H9 (cell line): ENCODE measurements around the gene GPAT3. TPM values are rescaled to one million over a fixed set of nuclear protein-coding genes. Genes with fewer than 3 reads are reported as not detected.

Experiments used
- DNase-seq: peaks from one replicate; pipeline ENCODE4 v3.0.0-alpha.2; 2017
- H2AFZ ChIP-seq: one replicate; pipeline ENCODE4 v1.6.1; 2013; ENCODE audit warnings: mild to moderate bottlenecking, low read length, control low read depth, moderate library complexity
- H2AK5ac ChIP-seq: 2 replicates; pipeline ENCODE4 v1.6.1; 2013; ENCODE audit warnings: low read length, control low read depth, mixed read lengths; ENCODE audit not compliant: insufficient read length
- H2BK120ac ChIP-seq: one replicate; pipeline ENCODE4 v1.6.1; 2013; ENCODE audit warnings: low read depth, mild to moderate bottlenecking, low read length, control low read depth, inconsistent platforms; ENCODE audit not compliant: poor library complexity, severe bottlenecking
- H2BK12ac ChIP-seq: 2 replicates; pipeline ENCODE4 v1.6.1; 2013; ENCODE audit warnings: low read length, control low read depth, mixed read lengths, low read depth; ENCODE audit not compliant: insufficient read length
- H2BK15ac ChIP-seq: 2 replicates; pipeline ENCODE4 v1.6.1; 2013; ENCODE audit warnings: low read depth, low read length, control low read depth
- H2BK20ac ChIP-seq: one replicate; pipeline ENCODE4 v1.6.1; 2013; ENCODE audit warnings: low read depth, mild to moderate bottlenecking, low read length, control low read depth, inconsistent platforms; ENCODE audit not compliant: poor library complexity, severe bottlenecking
- H2BK5ac ChIP-seq: 2 replicates; pipeline ENCODE4 v1.6.1; 2013; ENCODE audit warnings: low read length, control low read depth, mixed read lengths; ENCODE audit not compliant: insufficient read length
- H3K14ac ChIP-seq: 2 replicates; pipeline ENCODE4 v1.6.1; 2013; ENCODE audit warnings: low read length, control low read depth; ENCODE audit not compliant: insufficient read depth
- H3K18ac ChIP-seq: 2 replicates; pipeline ENCODE4 v1.6.1; 2013; ENCODE audit warnings: low read depth, mild to moderate bottlenecking, mixed read lengths, low read length, control low read depth; ENCODE audit not compliant: insufficient read length
- H3K23ac ChIP-seq: 2 replicates; pipeline ENCODE4 v1.6.1; 2013; ENCODE audit warnings: low read length, control low read depth, mixed read lengths, low read depth; ENCODE audit not compliant: insufficient read length
- H3K23me2 ChIP-seq: 2 replicates; pipeline ENCODE4 v1.6.1; 2013; ENCODE audit warnings: low read depth, mild to moderate bottlenecking, mixed read lengths, low read length, control low read depth; ENCODE audit not compliant: insufficient read length, poor library complexity, severe bottlenecking
- H3K27ac ChIP-seq: 2 replicates; pipeline ENCODE4 v1.5.1; 2013; ENCODE audit warnings: low read length, control low read depth, mixed read lengths, low read depth; ENCODE audit not compliant: insufficient read length
- H3K27me3 ChIP-seq: 2 replicates; pipeline ENCODE4 v1.6.1; 2013; ENCODE audit warnings: low read length, control low read depth, inconsistent platforms; ENCODE audit not compliant: insufficient read depth
- H3K4ac ChIP-seq: 2 replicates; pipeline ENCODE4 v1.6.1; 2013; ENCODE audit warnings: low read depth, mild to moderate bottlenecking, control low read depth, inconsistent platforms, low read length, moderate library complexity
- H3K4me1 ChIP-seq: 2 replicates; pipeline ENCODE4 v1.6.1; 2013; ENCODE audit warnings: low read length, control low read depth, inconsistent platforms; ENCODE audit not compliant: insufficient read depth
- H3K4me2 ChIP-seq: 2 replicates; pipeline ENCODE4 v1.6.1; 2013; ENCODE audit warnings: low read length, control low read depth, mixed read lengths; ENCODE audit not compliant: insufficient read length, insufficient read depth
- H3K56ac ChIP-seq: 2 replicates; pipeline ENCODE4 v1.6.1; 2013; ENCODE audit warnings: low read depth, mild to moderate bottlenecking, mixed read lengths, low read length, control low read depth; ENCODE audit not compliant: insufficient read length
- H3K79me1 ChIP-seq: 2 replicates; pipeline ENCODE4 v1.6.1; 2013; ENCODE audit warnings: low read depth, mild to moderate bottlenecking, moderate library complexity, low read length, control low read depth, inconsistent platforms; ENCODE audit not compliant: insufficient read depth, poor library complexity, severe bottlenecking
- H3K79me2 ChIP-seq: 2 replicates; pipeline ENCODE4 v1.6.1; 2013; ENCODE audit warnings: low read length, control low read depth, inconsistent platforms; ENCODE audit not compliant: insufficient read depth
- H3K9ac ChIP-seq: 2 replicates; pipeline ENCODE4 v1.6.1; 2013; ENCODE audit warnings: low read length, control low read depth, mixed read lengths; ENCODE audit not compliant: insufficient read length; ENCODE audit errors: extremely low read depth
- H3K9me3 ChIP-seq: one replicate; pipeline ENCODE4 v1.6.1; 2013; ENCODE audit warnings: low read depth, low read length, inconsistent platforms; ENCODE audit not compliant: control insufficient read depth
- H3T11ph ChIP-seq: one replicate; pipeline ENCODE4 v1.6.1; 2013; ENCODE audit warnings: mild to moderate bottlenecking, low read length, control low read depth, inconsistent platforms
- H4K20me1 ChIP-seq: one replicate; pipeline ENCODE4 v1.6.1; 2013; ENCODE audit not compliant: control insufficient read depth, insufficient read length, insufficient read depth
- H4K5ac ChIP-seq: 2 replicates; pipeline ENCODE4 v1.6.1; 2013; ENCODE audit warnings: low read depth, mild to moderate bottlenecking, mixed read lengths, low read length, control low read depth; ENCODE audit not compliant: insufficient read length
- H4K8ac ChIP-seq: replicated peaks from 2 replicates; pipeline ENCODE4 v1.6.1; 2013; ENCODE audit warnings: low read length, control low read depth, mixed read lengths, low read depth; ENCODE audit not compliant: insufficient read length
- H4K91ac ChIP-seq: 2 replicates; pipeline ENCODE4 v1.6.1; 2013; ENCODE audit warnings: low read depth, mild to moderate bottlenecking, moderate library complexity, mixed read lengths, low read length, control low read depth; ENCODE audit not compliant: insufficient read length
- H3K27ac Mint-ChIP-seq, 3 experiments: 2 replicates in 2 of 3; 3 replicates in 1 of 3; pipeline ENCODE4 v1.8.0; 2020 to 2021; ENCODE audit warnings: mixed read lengths in 3 of 3, mild to moderate bottlenecking in 1 of 3, moderate library complexity in 1 of 3
- H3K27me3 Mint-ChIP-seq: 2 replicates; pipeline ENCODE4 v1.8.0; 2021; ENCODE audit warnings: low read depth, mild to moderate bottlenecking, moderate library complexity, mixed read lengths
- H3K36me3 Mint-ChIP-seq, 3 experiments: 2 replicates in 2 of 3; 3 replicates in 1 of 3; pipeline ENCODE4 v1.8.0; 2020 to 2021; ENCODE audit warnings: low read depth in 3 of 3, mixed read lengths in 3 of 3; ENCODE audit not compliant: insufficient read depth in 1 of 3
- H3K4me1 Mint-ChIP-seq, 2 experiments: 2 replicates each; pipeline ENCODE4 v1.8.0; 2020; ENCODE audit warnings: mixed read lengths in 2 of 2
- H3K4me3 Mint-ChIP-seq, 2 experiments: 2 replicates in 1 of 2; 3 replicates in 1 of 2; pipeline ENCODE4 v1.8.0; 2020 to 2021; ENCODE audit warnings: mild to moderate bottlenecking in 2 of 2, mixed read lengths in 2 of 2, moderate library complexity in 1 of 2
- H3K9me3 Mint-ChIP-seq, 2 experiments: 2 replicates in 1 of 2; 3 replicates in 1 of 2; pipeline ENCODE4 v1.8.0; 2020; ENCODE audit warnings: mild to moderate bottlenecking in 2 of 2, mixed read lengths in 2 of 2, moderate library complexity in 1 of 2
- CTCF ChIP-seq: fragments of 200-600 bp; sonication (generic); conservative IDR thresholded peaks from 3 replicates; pipeline ENCODE4 v1.8.0; 2021; ENCODE audit warnings: antibody characterized with exemption, mild to moderate bottlenecking
- WGBS: extraction: QIAGEN DNeasy Blood & Tissue Kit; methylation state at CpG from one replicate; pipeline ENCODE4 v1.1.7; 2013; ENCODE audit warnings: missing lambda C conversion rate, low lambda C conversion rate, mixed read lengths; ENCODE audit not compliant: insufficient read length; ENCODE audit errors: extremely low coverage; 5-methylcytosine and 5-hydroxymethylcytosine counted together
- total RNA-seq: library from RNA; stranded (reverse); gene quantifications from 2 replicates; pipeline ENCODE4 v1.2.1, GENCODE V29; 2021

Gene GPAT3
- total RNA-seq, 1 experiment from 2014 or later: 1.8 TPM

GRCh38 chr4:83558059-83558653 lies 22.2 kb downstream of the GPAT3 start:
- H3K27me3 Mint-ChIP-seq: peaks cover 3% of the 10 kb centered on the region; the same call in 1 of the 2 replicates
- no peak overlapping the region for H4K5ac ChIP-seq
- H3K9ac ChIP-seq: no peak overlapping the region
- H3K9me3 ChIP-seq: no peaks in the 10 kb centered on the region
- no peak overlapping the region for H3T11ph ChIP-seq
- H2BK5ac ChIP-seq: no peak overlapping the region
- TF ChIP-seq CTCF: no peak
- H3K4me1 ChIP-seq: no peaks in the 10 kb centered on the region
- no peak overlapping the region for H2AK5ac ChIP-seq
- H3K79me2 ChIP-seq: no peaks in the 10 kb centered on the region
- H3K23me2 ChIP-seq: no peaks in the 10 kb centered on the region
- no peaks in the 10 kb centered on the region for H3K79me1 ChIP-seq
- H4K91ac ChIP-seq: no peak overlapping the region
- H3K23ac ChIP-seq: no peak overlapping the region
- no peaks in the 10 kb centered on the region for H3K27me3 ChIP-seq
- no peak overlapping the region for H3K14ac ChIP-seq
- no peak for DNase-seq
- H3K9me3 Mint-ChIP-seq: no peaks in the 10 kb centered on the region
- H3K4me1 Mint-ChIP-seq: no peaks in the 10 kb centered on the region
- WGBS: 100% methylated on average over 1 of the region's 5 CpGs
- no peak overlapping the region for H3K56ac ChIP-seq
- H2BK15ac ChIP-seq: no peak overlapping the region
- H4K8ac ChIP-seq: no peak overlapping the region
- no peak overlapping the region for H3K4me3 Mint-ChIP-seq
- no peak overlapping the region for H2BK120ac ChIP-seq
- no peak overlapping the region for H3K27ac Mint-ChIP-seq
- no peak overlapping the region for H2BK20ac ChIP-seq
- H2AFZ ChIP-seq: no peak overlapping the region
- H3K27ac ChIP-seq: no peak overlapping the region
- no peak overlapping the region for H3K4me2 ChIP-seq
- no peak overlapping the region for H3K4ac ChIP-seq
- H3K36me3 Mint-ChIP-seq: no peaks in the 10 kb centered on the region
- no peak overlapping the region for H3K18ac ChIP-seq
- no peaks in the 10 kb centered on the region for H4K20me1 ChIP-seq
- no peak overlapping the region for H2BK12ac ChIP-seq
